GM18868 (cell line): ENCODE results near the gene UQCR11.
A peak's percentile ranks its signal among the peaks of the same experiment; 100 is the strongest.

ENCODE experiments used
- ATAC-seq: cut with Tn5 transposase; IDR thresholded peaks from one replicate; pipeline ENCODE4 v1.9.1; 2021; ENCODE audit warnings: mild to moderate bottlenecking, moderate library complexity; ENCODE audit not compliant: unreplicated experiment

The UQCR11 gene

DNA sequence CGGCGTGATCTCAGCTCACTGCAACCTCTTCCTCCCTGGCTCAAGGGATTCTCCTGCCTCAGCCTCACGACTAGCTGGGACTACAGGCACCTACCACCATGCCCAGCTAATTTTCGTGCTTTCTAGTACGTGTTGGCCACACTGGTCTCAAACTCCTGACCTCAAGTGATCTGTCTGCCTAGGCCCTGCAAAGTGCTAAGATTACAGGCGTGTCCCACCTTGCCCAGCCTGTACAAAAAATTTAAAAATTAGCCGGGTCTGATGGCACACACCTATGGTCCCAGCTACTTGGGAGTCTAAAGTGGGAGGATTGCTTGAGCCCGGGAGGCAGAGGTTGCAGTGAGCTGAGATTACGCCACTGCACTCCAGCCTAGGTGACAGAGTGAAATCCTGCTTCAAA lies 32.5 kb downstream of the UQCR11 start:
- ATAC-seq, result no peak

- ATAC-seq, result no peak
Measured at GRCh38 chr19:1571358-1571757, 33.9 kb downstream of the UQCR11 start.

- no peak for ATAC-seq
Measured at GRCh38 chr19:1570836-1571235, 34.4 kb downstream of the UQCR11 start.

- ATAC-seq, result no peak
Measured at GRCh38 chr19:1569997-1570396, 35.3 kb downstream of the UQCR11 start.

GRCh38 chr19:1568320-1569019 lies 36.8 kb downstream of the UQCR11 start, which contains the start of gene MEX3D:
MEX3D (minus strand) TSS chr19:1568325; CDS start chr19:1568058, 267 bp downstream.
- ATAC-seq, result peak; percentile 70

DNA sequence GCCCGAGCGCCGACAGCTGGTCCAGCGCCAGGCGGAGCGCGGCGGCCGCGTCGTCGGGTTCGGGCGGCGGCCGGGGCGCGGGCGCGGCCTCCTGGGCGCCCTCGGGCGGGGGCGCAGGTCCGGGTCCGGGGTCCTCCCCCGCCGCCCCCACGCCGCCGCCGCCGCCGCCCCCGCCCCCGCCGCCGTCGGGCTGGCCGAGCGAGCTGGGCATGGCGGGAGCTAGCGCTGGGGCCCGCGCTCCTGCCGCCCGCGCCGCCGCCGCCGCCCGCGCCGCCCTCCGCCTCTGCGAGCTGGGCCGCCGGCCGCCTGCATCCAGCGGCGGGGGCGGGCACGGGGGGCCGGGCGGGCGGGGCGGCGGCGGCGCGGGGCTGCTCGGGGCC lies 37.4 kb downstream of the UQCR11 start:
- ATAC-seq, result no peak

DNA sequence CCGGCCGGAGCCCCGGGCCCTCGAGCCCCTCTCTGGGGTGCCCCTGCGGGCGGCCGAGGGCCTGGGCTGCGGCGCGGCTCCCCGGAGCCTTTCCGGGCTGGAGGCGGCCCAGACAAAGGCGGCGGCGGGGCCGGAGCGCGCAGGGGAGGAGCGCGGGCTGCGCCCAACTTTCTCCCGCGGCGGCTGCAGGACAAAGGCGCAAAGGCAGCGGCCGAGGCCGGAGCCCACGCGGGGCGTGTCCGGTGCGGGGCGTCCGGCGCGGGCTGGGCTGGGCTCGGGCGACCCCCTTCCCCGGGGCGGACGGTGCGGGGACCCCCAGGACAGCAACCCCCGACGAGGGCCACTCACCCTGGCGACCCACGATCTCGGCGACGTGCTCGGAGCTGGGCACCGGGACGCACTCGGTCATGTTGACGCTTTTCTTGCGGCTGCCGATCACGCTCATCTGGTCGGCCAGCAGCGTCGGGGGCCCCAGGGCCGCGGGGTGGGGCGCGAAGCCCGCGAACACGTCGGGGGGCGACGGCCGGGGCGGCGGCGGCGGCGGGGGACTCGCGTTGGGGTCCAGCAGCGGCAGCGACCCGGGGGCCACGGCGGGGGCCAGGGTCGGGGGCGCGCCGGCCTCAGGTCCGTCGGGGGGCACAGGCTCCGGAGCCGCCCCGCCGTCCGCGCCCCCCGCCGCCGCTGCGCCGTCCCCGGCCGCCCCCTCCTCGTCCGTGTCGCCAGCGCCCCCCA lies 38.0 kb downstream of the UQCR11 start:
- ATAC-seq, result no peak

GRCh38 chr19:1566392-1567115 lies 38.7 kb downstream of the UQCR11 start:
- no peak for ATAC-seq

- ATAC-seq, result no peak
Measured at GRCh38 chr19:1563251-1563650, 42.0 kb downstream of the UQCR11 start.

GRCh38 chr19:1561236-1561842 lies 43.9 kb downstream of the UQCR11 start:
- ATAC-seq, result no peak

GRCh38 chr19:1560286-1560882 lies 44.9 kb downstream of the UQCR11 start:
- no peak for ATAC-seq

DNA sequence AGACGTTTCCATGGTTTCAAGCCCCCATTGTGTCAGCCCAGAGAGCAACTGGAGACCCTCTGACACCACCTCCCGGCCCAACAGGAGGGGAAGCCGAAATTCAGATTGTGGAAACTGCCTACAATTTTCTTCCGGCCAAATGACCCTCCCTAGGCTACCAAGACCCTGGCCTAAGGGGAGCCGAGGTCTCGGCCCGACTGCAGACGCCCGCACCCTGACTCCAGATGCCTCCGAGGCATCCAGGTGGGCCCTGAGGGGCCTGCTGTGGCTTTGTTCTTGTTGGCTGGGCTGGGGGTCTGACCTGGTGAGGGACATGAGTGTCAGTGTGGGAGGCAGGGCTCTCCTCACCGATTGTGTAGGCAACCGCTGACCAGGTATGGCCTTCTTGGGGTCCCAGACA lies 46.7 kb downstream of the UQCR11 start:
- ATAC-seq, result no peak

- no peak for ATAC-seq
Measured at GRCh38 chr19:1556390-1557070, 48.7 kb downstream of the UQCR11 start.

DNA sequence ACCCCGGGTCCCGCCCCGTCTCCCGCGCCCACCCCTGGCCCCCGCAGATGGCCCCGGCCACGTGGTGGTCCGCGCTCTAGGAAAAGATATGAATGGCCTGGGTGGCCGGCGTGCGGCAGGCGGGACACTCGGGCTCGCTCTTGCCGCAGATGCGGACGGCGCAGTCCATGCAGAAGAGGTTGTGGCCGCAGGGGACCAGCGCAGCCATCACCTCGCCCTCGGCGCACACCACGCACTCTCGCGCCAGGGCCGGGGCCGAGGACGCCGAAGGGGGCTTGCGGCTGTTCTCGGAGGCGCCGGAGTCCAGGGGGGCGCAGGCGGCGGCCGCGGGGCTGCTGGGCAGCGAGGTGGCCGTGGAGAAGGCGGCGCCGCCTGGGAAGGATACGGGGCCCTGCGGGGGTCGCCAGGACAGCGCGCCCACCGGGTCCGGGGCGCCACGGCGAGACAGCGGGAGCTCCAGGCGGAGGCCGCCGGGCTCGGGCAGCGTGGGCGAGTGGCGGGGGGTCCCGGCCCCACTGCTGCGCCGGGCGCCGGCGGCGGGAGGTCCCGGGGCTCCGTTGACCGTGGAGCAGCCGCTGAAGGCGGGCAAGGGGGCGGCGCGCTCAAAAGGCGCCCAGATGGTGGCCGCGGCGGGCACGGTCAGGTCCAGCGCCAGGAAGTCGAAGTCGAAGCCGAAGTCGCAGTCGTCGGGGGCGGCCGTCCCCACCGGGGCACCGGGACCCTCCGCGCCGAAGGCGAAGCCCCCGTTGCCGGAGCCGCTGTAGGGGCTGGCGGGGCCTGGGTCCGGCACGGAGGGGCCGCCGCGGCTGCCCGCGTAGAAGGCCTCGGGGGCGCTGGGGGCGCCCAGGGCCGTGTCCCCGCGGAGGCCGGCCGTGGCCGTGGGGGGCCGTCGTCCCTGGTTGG lies 49.5 kb downstream of the UQCR11 start:
- ATAC-seq, result no peak

- ATAC-seq, result no peak
Measured at GRCh38 chr19:1554968-1555367, 50.3 kb downstream of the UQCR11 start.

DNA sequence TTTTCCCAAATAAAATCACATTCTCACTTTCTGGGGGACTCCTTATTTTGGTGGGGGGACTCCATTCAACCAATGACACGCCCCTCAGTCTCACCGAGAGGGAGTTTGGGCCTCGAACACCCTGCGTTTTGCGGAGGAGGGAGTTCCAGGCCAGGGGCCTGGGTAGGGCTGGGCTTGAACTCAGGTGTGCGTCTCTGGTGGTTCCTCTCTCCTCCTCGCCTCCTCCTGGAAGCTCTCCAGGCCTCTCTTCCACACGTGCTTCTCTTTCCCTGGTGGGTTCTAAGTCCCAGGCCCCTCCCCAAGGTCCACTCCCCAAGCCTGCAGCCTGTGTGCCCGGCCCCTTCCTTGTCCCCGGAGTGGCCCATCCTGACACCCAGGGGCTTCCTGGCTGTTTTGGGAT lies 51.8 kb downstream of the UQCR11 start:
- ATAC-seq, result no peak

- no peak for ATAC-seq
Measured at GRCh38 chr19:1551068-1552040, 53.9 kb downstream of the UQCR11 start.

- ATAC-seq, result no peak
Measured at GRCh38 chr19:1549332-1549945, 55.8 kb downstream of the UQCR11 start.
